Fibroblast of mammary gland (primary cell): Measurements from ENCODE around the gene DNASE2B.

Experiments used
- DNase-seq: peaks from one replicate; pipeline ENCODE4 v3.0.0-alpha.2; 2010; ENCODE audit warnings: low read depth
- H3K4me3 ChIP-seq: 2 replicates; pipeline ENCODE4 v1.5.1; 2011; ENCODE audit warnings: low read depth, mild to moderate bottlenecking, low read length, moderate library complexity; ENCODE audit not compliant: control insufficient read depth
- TF ChIP-seq, protein P1 (sequence below): conservative IDR thresholded peaks from 2 replicates; pipeline ENCODE4 v1.5.1; 2011; ENCODE audit warnings: low read depth, low read length, inconsistent platforms; ENCODE audit not compliant: control insufficient read depth, insufficient read depth

The DNASE2B gene

DNA sequence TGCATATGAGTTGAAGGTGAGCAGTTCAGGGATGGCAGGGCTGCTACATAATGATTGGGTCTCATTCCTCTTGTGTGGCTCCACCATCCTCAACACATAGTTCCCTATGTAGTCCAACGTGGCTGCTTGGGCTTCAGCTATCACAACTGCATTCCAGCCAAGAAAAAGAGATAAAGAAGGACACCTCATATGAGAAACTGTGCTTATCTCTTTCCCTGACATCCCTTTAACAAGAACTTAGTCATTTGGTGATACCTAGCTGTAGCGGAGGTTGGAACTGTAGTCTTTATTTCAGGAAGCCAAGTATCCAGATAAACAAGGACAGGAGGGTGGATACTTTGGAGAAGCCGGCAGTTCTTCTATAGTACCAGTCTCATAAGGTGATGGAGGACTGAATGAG is 42.7 kb upstream of the DNASE2B start:
- no peak for DNase-seq
- H3K4me3 ChIP-seq = no peak overlapping the region
- TF ChIP-seq, protein P1, sequence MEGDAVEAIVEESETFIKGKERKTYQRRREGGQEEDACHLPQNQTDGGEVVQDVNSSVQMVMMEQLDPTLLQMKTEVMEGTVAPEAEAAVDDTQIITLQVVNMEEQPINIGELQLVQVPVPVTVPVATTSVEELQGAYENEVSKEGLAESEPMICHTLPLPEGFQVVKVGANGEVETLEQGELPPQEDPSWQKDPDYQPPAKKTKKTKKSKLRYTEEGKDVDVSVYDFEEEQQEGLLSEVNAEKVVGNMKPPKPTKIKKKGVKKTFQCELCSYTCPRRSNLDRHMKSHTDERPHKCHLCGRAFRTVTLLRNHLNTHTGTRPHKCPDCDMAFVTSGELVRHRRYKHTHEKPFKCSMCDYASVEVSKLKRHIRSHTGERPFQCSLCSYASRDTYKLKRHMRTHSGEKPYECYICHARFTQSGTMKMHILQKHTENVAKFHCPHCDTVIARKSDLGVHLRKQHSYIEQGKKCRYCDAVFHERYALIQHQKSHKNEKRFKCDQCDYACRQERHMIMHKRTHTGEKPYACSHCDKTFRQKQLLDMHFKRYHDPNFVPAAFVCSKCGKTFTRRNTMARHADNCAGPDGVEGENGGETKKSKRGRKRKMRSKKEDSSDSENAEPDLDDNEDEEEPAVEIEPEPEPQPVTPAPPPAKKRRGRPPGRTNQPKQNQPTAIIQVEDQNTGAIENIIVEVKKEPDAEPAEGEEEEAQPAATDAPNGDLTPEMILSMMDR = no peak

DNA sequence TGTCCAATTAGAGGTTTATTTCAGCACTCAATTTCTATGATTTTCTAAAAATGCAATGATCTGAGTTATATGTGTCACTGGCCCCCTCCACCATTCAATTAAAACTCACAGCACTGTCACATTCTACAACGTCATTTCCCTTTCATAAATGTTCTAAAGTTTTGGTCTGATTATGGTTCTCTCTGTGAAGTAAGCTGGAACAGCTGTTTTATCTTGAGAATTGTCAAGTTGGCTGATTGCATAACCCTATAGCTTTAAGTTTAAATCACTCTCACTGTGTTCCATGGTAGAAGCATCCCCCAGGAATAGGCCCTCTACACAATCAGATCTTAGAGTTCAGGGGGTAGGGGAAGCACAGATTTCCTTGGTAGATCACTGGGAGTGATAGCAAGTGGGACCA is 41.4 kb upstream of the DNASE2B start:
- no peak for DNase-seq
- no peak overlapping the region for H3K4me3 ChIP-seq
- TF ChIP-seq, protein P1 = no peak

DNA sequence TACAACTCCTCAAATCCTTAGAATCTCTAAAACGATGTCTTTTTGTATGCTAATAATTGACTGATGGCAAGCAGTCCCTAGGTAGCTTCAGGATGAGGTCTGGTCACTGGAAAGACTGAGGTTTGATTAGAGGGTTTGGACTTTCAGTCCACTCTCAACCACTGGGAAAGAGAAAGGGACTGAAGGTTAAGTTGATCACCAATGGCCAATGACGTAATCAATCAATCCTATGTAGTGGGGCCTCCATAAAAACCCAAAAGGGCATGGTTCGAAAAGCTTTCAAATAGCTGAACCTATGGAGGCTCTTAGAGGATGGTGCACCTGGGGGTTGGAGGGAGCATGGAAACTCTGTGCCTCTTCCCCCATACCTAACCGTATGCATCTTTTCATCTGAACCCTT is 39.6 kb upstream of the DNASE2B start:
- DNase-seq = no peak
- no peak overlapping the region for H3K4me3 ChIP-seq
- TF ChIP-seq, protein P1 = no peak

DNA sequence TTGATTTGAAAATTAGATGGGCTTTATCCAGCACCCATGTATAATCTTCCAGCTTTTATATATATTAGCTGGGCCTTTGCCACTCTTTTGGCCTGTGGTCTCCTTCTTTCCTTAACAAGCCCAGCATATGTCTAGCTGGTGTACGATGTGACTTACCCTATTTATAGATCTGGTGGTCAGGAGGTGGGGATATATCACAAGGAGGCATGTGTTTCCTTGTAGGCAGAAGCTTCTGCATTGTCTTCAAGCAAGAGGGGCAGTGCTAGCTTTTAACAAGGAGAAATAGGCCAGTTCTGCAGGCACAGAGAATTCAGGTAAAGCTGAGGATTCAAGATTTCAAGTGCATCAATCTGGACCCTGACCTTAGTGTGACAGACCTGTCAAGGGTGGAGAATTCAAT is 38.0 kb upstream of the DNASE2B start:
- DNase-seq = no peak
- TF ChIP-seq, protein P1 = no peak
- H3K4me3 ChIP-seq = no peak overlapping the region

DNA sequence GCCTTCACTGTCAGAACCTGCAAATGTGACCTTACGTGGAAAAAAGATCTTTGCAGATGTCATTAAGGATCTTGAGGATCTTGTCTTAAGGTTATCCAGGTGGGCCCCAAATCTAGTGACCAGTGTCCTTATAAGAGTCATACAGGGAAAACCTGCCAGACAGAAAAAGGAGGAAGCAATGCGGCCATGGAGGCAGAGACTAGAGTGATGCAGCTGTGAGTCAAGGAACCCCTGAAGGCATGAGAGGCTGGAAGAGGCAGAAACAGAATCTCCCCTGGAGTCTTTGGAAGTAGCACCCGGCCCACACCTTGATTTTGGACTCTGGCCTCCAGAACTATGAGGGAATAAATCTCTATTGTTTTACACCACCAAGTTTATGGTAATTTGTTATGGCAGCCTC is 36.5 kb upstream of the DNASE2B start:
- DNase-seq = no peak
- no peak overlapping the region for H3K4me3 ChIP-seq
- TF ChIP-seq, protein P1 = no peak

DNA sequence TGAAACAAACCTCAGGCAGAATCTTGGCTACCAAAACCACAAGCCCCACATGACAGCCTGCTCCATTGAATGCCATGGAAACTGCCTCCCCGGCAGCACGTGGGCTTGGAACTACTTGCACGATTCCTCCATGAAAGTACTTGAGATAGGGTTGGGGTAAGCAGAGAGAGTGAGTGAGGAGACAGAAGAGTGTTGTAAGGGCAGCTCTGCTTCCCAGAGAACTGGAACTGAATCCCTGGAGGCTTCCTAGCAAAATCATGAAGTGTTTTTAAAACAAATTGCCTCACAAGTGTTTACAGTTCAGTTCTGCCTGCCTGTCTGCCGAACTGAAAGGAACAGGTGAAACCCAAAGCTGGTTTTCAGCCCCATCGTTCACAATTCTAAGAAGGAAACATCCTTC is 35.3 kb upstream of the DNASE2B start:
- DNase-seq = no peak
- TF ChIP-seq, protein P1 = no peak
- no peak overlapping the region for H3K4me3 ChIP-seq

DNA sequence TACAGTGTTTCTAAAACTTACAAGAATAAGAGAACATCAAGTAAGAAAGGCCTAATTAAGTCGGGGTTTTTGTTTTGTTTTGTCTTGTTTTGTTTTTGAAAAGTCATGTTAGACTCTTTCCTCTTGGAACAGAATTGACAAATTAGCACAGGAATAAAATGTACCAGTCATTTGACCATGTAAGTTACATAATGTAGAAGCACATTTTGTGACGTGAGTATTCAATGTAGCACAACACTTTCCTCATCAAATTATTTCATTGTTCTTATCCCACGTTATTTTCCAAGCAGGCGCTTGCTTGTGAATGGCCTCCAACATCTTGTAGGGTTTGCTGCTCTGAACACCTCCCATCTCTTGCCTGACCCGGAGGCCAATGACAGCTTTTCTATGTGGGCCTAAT is 34.7 kb upstream of the DNASE2B start:
- H3K4me3 ChIP-seq = no peak overlapping the region
- TF ChIP-seq, protein P1 = no peak

More for the DNA sequence above, 34.7 kb upstream of the DNASE2B start:
- no peak for DNase-seq
